K562 (cell line): Measurements from ENCODE around the gene EMILIN1. TPM values are rescaled to one million over a fixed set of nuclear protein-coding genes. Genes with fewer than 3 reads are reported as not detected.

Experiments
- ADNP ChIP-seq: fragments of 200-800 bp; sonication (Bioruptor generic); IDR thresholded peaks from 2 replicates; pipeline ENCODE4 v1.6.1; 2016; ENCODE audit warnings: missing genetic modification characterization, missing compliant biosample characterization
- ATF7 ChIP-seq: fragments of 450-650 bp; IDR thresholded peaks from 2 replicates; pipeline ENCODE4 v1.7.1; 2014; ENCODE audit warnings: mild to moderate bottlenecking, moderate library complexity
- DACH1 ChIP-seq: fragments of 450-650 bp; IDR thresholded peaks from 2 replicates; pipeline ENCODE4 v1.6.1; 2018; ENCODE audit not compliant: partially characterized antibody
- ESRRA ChIP-seq: fragments of 450-650 bp; IDR thresholded peaks from 2 replicates; pipeline ENCODE4 v1.6.1; 2014; ENCODE audit warnings: low read depth, mild to moderate bottlenecking, moderate library complexity, borderline replicate concordance
- FOXK2 ChIP-seq, 2 experiments: fragments of 450-650 bp; IDR thresholded peaks in 1 of 2; conservative IDR thresholded peaks in 1 of 2; 2 replicates each; pipeline ENCODE4 v1.6.1; 2016; ENCODE audit warnings: low read depth in 2 of 2, mild to moderate bottlenecking in 1 of 2
- HDAC2 ChIP-seq: fragments of 450-650 bp; IDR thresholded peaks from 2 replicates; pipeline ENCODE4 v1.6.1; 2016; ENCODE audit warnings: mild to moderate bottlenecking
- ILK ChIP-seq: fragments of 450-650 bp; IDR thresholded peaks from 2 replicates; pipeline ENCODE4 v1.6.1; 2016; ENCODE audit warnings: missing genetic modification characterization, low read depth, mild to moderate bottlenecking, missing compliant biosample characterization, moderate library complexity, borderline replicate concordance
- MYC ChIP-seq, 2 experiments: fragments of 250-450 bp in 1 of 2; sonication (Bioruptor Pico) in 1 of 2; IDR thresholded peaks; 2 replicates each; pipeline versions ENCODE4 v1.5.1 to v1.6.1; 2012 to 2021; ENCODE audit warnings: low read depth in 2 of 2, borderline replicate concordance in 1 of 2, improper control_type of control experiment in 1 of 2, low read length in 1 of 2, mild to moderate bottlenecking in 1 of 2, moderate library complexity in 1 of 2
- NR4A1 ChIP-seq, 2 experiments: fragments of 250-450 bp in 1 of 2; fragments of 450-650 bp in 1 of 2; sonication (Bioruptor Pico) in 1 of 2; IDR thresholded peaks; 2 replicates each; pipeline versions ENCODE4 v1.4.0 to v1.6.1; 2016 to 2020; ENCODE audit warnings: mild to moderate bottlenecking in 2 of 2, missing compliant biosample characterization in 1 of 2, missing genetic modification characterization in 1 of 2, moderate library complexity in 1 of 2
- PHF20 ChIP-seq: fragments of 450-650 bp; IDR thresholded peaks from 2 replicates; pipeline ENCODE4 v1.6.1; 2018; ENCODE audit not compliant: partially characterized antibody
- PURB ChIP-seq: sonication (generic); formaldehyde crosslinking; IDR thresholded peaks from 2 replicates; pipeline ENCODE4 v1.9.0; 2021; ENCODE audit warnings: low read depth, mild to moderate bottlenecking, missing genetic modification reagents
- RAD21 ChIP-seq, 2 experiments: fragments of 250-450 bp in 1 of 2; fragments of 450-650 bp in 1 of 2; sonication (Bioruptor Pico) in 1 of 2; formaldehyde crosslinking in 1 of 2; IDR thresholded peaks in 1 of 2; conservative IDR thresholded peaks in 1 of 2; 2 replicates each; pipeline versions ENCODE4 v1.4.0 to v1.8.0; 2020 to 2022; ENCODE audit warnings: mild to moderate bottlenecking in 2 of 2, moderate library complexity in 1 of 2
- RFX1 ChIP-seq: fragments of 450-650 bp; IDR thresholded peaks from 2 replicates; pipeline ENCODE4 v1.6.1; 2016; ENCODE audit warnings: mild to moderate bottlenecking, moderate library complexity
- SMC3 ChIP-seq: conservative IDR thresholded peaks from 2 replicates; pipeline ENCODE4 v1.6.1; 2011; ENCODE audit warnings: low read depth, low read length, improper control_type of control experiment; ENCODE audit not compliant: insufficient read depth
- TBP ChIP-seq: optimal IDR thresholded peaks from 2 replicates; pipeline ENCODE3; 2011; ENCODE audit warnings: low read depth, low read length, improper control_type of control experiment
- polyA plus RNA-seq, 8 experiments: library from polyadenylated mRNA; depleted of rRNA in 4 of 8; stranded (reverse) in 5 of 8; unstranded in 3 of 8; fragments of >200 nt; fragmentation: Nextera tagmentation in 2 of 8; fragmentation: Illumina TruSeq in 1 of 8; extraction: Ambion mirVana in 2 of 8; extraction: Trizol in 1 of 8; gene quantifications; 2 replicates each; pipeline versions ENCODE4 v1.2.1 to v1.2.3, GENCODE V29; 2011 to 2014; ENCODE audit warnings: inconsistent platforms in 1 of 8, missing spikeins in 1 of 8
- total RNA-seq, 7 experiments: library from RNA; depleted of rRNA in 6 of 7; stranded (reverse); fragments of >200 nt in 6 of 7; fragmentation: Illumina TruSeq in 2 of 7; extraction: Trizol in 2 of 7; gene quantifications; 2 replicates each; pipeline versions ENCODE4 v1.2.1 to v1.2.3, GENCODE V29; 2011 to 2021; ENCODE audit warnings: low replicate concordance in 1 of 7
- TF ChIP-seq, protein P1 (sequence below): fragments of 250-450 bp; sonication (Bioruptor Pico); IDR thresholded peaks from 2 replicates; pipeline ENCODE4 v1.5.0; 2021
- TF ChIP-seq, protein P2 (sequence below): fragments of 250-450 bp; sonication (Bioruptor Pico); IDR thresholded peaks from 2 replicates; pipeline ENCODE4 v1.4.0; 2020; ENCODE audit warnings: mild to moderate bottlenecking, moderate library complexity
- TF ChIP-seq, protein P3 (sequence below): fragments of 450-650 bp; formaldehyde crosslinking; IDR thresholded peaks from 2 replicates; pipeline ENCODE4 v1.4.0; 2020; ENCODE audit warnings: mild to moderate bottlenecking, moderate library complexity
- TF ChIP-seq, protein P4 (sequence below): fragments of 250-450 bp; sonication (Bioruptor Pico); IDR thresholded peaks from 2 replicates; pipeline ENCODE4 v1.5.0; 2021; ENCODE audit warnings: mild to moderate bottlenecking, moderate library complexity

EMILIN1 gene
- total and polyA plus RNA-seq, 9 of the 15 experiments (the other 6 are each of a cell fraction or from before 2014, with no cell fraction given): 0.04 to 2.7 (median 0.54) TPM; not detected in 2

DNA sequence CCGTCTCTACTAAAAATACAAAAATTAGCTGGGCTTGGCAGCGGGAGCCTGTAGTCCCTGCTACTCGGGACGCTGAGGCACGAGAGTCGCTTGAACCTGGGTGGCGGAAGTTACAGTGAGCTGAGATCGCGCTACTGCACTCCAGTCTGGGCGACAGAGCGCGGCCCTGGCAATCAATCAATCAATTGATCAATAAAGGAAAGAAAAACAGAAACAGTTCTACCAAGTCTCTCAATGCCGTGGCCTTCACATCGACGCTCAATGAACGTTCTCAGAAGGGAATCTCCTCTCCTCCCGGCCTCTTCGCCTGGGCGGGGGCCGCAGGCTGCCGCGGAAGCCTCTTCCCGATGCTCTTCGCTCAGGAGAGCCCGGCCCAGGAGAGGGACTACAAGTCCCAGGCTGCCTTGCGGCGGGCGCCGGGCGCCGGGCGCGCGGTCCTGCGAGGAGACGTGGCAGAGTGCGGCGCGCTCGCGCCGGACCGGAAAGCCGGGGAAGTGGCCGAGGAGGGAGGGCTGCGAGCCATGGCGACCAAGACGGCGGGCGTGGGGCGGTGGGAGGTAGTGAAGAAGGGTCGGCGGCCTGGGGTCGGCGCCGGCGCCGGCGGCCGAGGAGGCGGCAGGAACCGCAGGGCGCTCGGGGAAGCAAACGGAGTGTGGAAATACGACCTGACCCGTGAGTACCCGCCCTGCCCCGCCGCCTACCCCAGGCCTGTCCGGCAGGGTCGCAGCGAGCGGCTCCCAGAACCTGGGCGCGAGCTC is 45.7 kb upstream of the EMILIN1 start, which contains the start of gene TMEM214 (continued):
- TF ChIP-seq MYC (IDR thresholded peaks at IDR 0.05; ENCODE audit: low read depth, low read length) (peak; percentile 89), MYC (CRISPR knock-in tag; IDR thresholded peaks at IDR 0.05; ENCODE audit: borderline replicate concordance, low read depth) (no peak), NR4A1 (CRISPR knock-in tag; IDR thresholded peaks at IDR 0.05) (no peak), NR4A1 (tag; IDR thresholded peaks at IDR 0.05) (no peak), PURB (CRISPR knock-in tag) (no peak), ESRRA (peak; percentile 35; the same call in 1 of the 2 replicates), TBP (peak; percentile 79), RFX1 (no peak), ADNP (tag) (peak; percentile 63), ATF7 (peak; percentile 61), ILK (tag) (no peak), PHF20 (no peak), HDAC2 (0 out of 2 replicates have a peak, but pooled peaks have one; percentile 5), DACH1 (no peak), FOXK2 (conservative IDR thresholded peaks at IDR 0.05 in 1 of 2, IDR thresholded peaks at IDR 0.05 in 1 of 2; ENCODE audit: low read depth in 2 of 2) (no peak), SMC3 (0 out of 2 replicates have a peak, but pooled peaks have one; percentile 4), RAD21 (CRISPR knock-in tag; conservative IDR thresholded peaks at IDR 0.05 in 1 of 2, IDR thresholded peaks at IDR 0.05 in 1 of 2) (0 out of 4 replicates have a peak, but pooled peaks of 1 of the 2 experiments have one; percentile 2)
- TF ChIP-seq, protein P1, sequence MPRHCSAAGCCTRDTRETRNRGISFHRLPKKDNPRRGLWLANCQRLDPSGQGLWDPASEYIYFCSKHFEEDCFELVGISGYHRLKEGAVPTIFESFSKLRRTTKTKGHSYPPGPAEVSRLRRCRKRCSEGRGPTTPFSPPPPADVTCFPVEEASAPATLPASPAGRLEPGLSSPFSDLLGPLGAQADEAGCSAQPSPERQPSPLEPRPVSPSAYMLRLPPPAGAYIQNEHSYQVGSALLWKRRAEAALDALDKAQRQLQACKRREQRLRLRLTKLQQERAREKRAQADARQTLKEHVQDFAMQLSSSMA (CRISPR knock-in tag): no peak
- TF ChIP-seq, protein P2, sequence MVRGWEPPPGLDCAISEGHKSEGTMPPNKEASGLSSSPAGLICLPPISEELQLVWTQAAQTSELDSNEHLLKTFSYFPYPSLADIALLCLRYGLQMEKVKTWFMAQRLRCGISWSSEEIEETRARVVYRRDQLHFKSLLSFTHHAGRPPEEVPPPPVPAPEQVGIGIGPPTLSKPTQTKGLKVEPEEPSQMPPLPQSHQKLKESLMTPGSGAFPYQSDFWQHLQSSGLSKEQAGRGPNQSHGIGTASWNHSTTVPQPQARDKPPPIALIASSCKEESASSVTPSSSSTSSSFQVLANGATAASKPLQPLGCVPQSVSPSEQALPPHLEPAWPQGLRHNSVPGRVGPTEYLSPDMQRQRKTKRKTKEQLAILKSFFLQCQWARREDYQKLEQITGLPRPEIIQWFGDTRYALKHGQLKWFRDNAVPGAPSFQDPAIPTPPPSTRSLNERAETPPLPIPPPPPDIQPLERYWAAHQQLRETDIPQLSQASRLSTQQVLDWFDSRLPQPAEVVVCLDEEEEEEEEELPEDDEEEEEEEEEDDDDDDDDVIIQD (CRISPR knock-in tag): no peak
- TF ChIP-seq, protein P3, sequence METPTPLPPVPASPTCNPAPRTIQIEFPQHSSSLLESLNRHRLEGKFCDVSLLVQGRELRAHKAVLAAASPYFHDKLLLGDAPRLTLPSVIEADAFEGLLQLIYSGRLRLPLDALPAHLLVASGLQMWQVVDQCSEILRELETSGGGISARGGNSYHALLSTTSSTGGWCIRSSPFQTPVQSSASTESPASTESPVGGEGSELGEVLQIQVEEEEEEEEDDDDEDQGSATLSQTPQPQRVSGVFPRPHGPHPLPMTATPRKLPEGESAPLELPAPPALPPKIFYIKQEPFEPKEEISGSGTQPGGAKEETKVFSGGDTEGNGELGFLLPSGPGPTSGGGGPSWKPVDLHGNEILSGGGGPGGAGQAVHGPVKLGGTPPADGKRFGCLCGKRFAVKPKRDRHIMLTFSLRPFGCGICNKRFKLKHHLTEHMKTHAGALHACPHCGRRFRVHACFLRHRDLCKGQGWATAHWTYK (CRISPR knock-in tag): 0 out of 2 replicates have a peak, but pooled peaks have one; percentile 15
- TF ChIP-seq, protein P4, sequence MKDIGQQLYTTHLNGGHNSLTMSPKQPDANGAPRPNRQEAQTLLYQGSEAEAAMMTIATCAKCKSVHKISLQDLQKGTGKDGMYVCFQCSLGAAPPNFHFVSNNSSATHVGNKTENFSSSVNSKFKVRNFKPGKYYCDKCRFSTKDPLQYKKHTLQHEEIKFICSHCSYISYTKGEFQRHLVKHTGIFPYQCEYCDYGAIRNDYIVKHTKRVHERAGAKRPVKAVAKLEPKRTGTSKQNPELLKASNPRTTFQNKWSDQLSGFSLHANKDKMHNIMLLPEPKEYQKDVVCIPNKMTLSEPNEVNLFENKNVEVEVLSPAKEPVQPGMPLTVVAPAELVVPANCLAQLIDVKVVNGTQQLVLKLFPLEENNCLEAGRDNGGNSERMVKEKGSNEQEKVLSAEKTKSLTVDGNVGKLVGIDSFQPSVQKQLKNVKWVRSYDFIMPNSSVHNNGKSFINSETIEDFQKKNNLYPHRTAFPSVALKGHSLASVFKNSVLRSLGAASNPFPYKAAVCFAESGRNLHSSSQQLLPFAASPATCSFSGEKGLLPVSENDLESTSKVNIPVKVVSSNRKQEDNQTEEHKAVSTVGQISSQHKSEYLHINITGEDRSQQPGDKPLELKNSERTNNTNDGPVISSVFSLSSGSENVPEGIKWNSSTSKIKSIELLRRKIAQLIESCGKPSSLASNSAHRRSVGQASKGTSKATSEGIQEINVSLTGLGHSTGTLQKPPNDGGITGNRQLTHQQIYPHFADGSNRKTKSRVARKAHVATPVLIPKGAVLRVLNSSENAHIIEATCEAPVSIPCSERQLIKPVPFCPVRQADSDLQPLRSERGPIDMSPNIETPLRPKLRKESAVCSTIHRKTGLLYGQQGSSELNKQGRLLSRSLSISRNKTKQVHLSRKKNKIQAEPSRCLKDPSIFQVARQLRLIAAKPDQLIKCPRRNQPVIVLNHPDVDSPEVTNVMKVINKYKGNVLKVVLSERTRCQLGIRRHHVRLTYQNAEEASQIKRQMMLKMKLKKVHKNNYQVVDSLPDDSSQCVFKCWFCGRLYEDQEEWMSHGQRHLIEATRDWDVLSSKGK (CRISPR knock-in tag): no peak
